HT1080 (cell line): Measurements from ENCODE around the gene CCDC181. TPM values are rescaled to one million over a fixed set of nuclear protein-coding genes. Genes with fewer than 3 reads are reported as not detected.
"Not testable (repeated sequence)": the region's sequence is repeated elsewhere in the genome, so short reads cannot be mapped to it uniquely, and the experiment has no call there.

Experiments
- DNase-seq: peaks from one replicate; pipeline ENCODE4 v3.0.0-alpha.2; 2015; ENCODE audit warnings: low read depth
- total RNA-seq: library from RNA; depleted of rRNA; stranded (reverse); fragments of >200 nt; shearing (Covaris generic); gene quantifications from 2 replicates; pipeline ENCODE4 v1.2.3, GENCODE V29; 2014

The CCDC181 gene
- total RNA-seq, 1 experiment from 2014 or later, result 1.5 TPM

GRCh38 chr1:169402578-169402977, 24.7 kb downstream of the CCDC181 start:
- not testable (repeated sequence) for DNase-seq

- DNase-seq, result no peak
Measured at GRCh38 chr1:169395955-169396354, 31.3 kb downstream of the CCDC181 start.

- no peak for DNase-seq
Measured at GRCh38 chr1:169392406-169392805, 34.9 kb downstream of the CCDC181 start.

GRCh38 chr1:169390303-169390702, 37.0 kb downstream of the CCDC181 start:
- no peak for DNase-seq

GRCh38 chr1:169387399-169387798, 39.9 kb downstream of the CCDC181 start:
- DNase-seq, result no peak

GRCh38 chr1:169383449-169383848, 43.8 kb downstream of the CCDC181 start:
- no peak for DNase-seq

GRCh38 chr1:169381162-169381561, 46.1 kb downstream of the CCDC181 start:
- no peak for DNase-seq

- DNase-seq, result no peak
Measured at GRCh38 chr1:169371404-169371803, 55.9 kb downstream of the CCDC181 start.

- no peak for DNase-seq
Measured at GRCh38 chr1:169368406-169368769, 58.9 kb downstream of the CCDC181 start.

- peak; percentile 98 for DNase-seq
Measured at GRCh38 chr1:169367686-169368405, 59.4 kb downstream of the CCDC181 start, which contains the start of the genes BLZF1 and NME7. TSS of gene BLZF1 (plus strand) at chr1:169368195. CDS start at chr1:169369523, 1,328 bp downstream. TSS of gene NME7 (minus strand) at chr1:169367797. CDS start at chr1:169367710, 87 bp downstream.

- no peak for DNase-seq
Measured at GRCh38 chr1:169367096-169367685, 60.1 kb downstream of the CCDC181 start.

GRCh38 chr1:169364948-169365347, 62.3 kb downstream of the CCDC181 start:
- DNase-seq, result peak; percentile 84

- peak; percentile 89 for DNase-seq
Measured at GRCh38 chr1:169363046-169363730, 64.1 kb downstream of the CCDC181 start.

GRCh38 chr1:169361281-169361680, 66.0 kb downstream of the CCDC181 start:
- DNase-seq, result no peak

- DNase-seq, result no peak
Measured at GRCh38 chr1:169360415-169360814, 66.9 kb downstream of the CCDC181 start.

- peak; percentile 36 for DNase-seq
Measured at GRCh38 chr1:169348383-169349036, 78.8 kb downstream of the CCDC181 start.

- no peak for DNase-seq
Measured at GRCh38 chr1:169347688-169348382, 79.4 kb downstream of the CCDC181 start.

GRCh38 chr1:169346036-169346589, 81.2 kb downstream of the CCDC181 start:
- DNase-seq, result no peak

- DNase-seq, result no peak
Measured at GRCh38 chr1:169345511-169345910, 81.8 kb downstream of the CCDC181 start.
